Mesenchymal stem cell (in vitro differentiated cells and primary cell): ENCODE results near the gene DAB2.

Experiments used
- DNase-seq: peaks from one replicate; pipeline ENCODE4 v3.0.0-alpha.2; 2013
- H2AFZ ChIP-seq: one replicate; pipeline ENCODE4 v1.6.1; 2013; ENCODE audit warnings: low read depth, mild to moderate bottlenecking, control low read depth, inconsistent platforms, low read length, moderate library complexity
- H2AK5ac ChIP-seq: 2 replicates; pipeline ENCODE4 v1.6.1; 2013; ENCODE audit warnings: low read length, moderate library complexity, mild to moderate bottlenecking, inconsistent platforms; ENCODE audit not compliant: severe bottlenecking
- H2BK120ac ChIP-seq: one replicate; pipeline ENCODE4 v1.6.1; 2013; ENCODE audit warnings: low read depth, mild to moderate bottlenecking, inconsistent platforms, low read length, moderate library complexity
- H2BK12ac ChIP-seq, 2 experiments: one replicate each; pipeline ENCODE4 v1.6.1; 2013; ENCODE audit warnings: inconsistent platforms in 2 of 2, low read length in 2 of 2, mild to moderate bottlenecking in 2 of 2, moderate library complexity in 2 of 2, control low read depth in 1 of 2
- H2BK15ac ChIP-seq: one replicate; pipeline ENCODE4 v1.6.1; 2013; ENCODE audit warnings: mild to moderate bottlenecking, low read depth, inconsistent platforms; ENCODE audit not compliant: poor library complexity, severe bottlenecking
- H2BK5ac ChIP-seq: 2 replicates; pipeline ENCODE4 v1.6.1; 2013; ENCODE audit warnings: low read depth, mild to moderate bottlenecking, low read length, control low read depth, inconsistent platforms; ENCODE audit not compliant: poor library complexity, severe bottlenecking
- H3K14ac ChIP-seq, 2 experiments: one replicate each; pipeline ENCODE4 v1.6.1; 2013; ENCODE audit warnings: inconsistent platforms in 2 of 2, low read length in 2 of 2, control low read depth in 1 of 2, mild to moderate bottlenecking in 1 of 2, moderate library complexity in 1 of 2
- H3K18ac ChIP-seq, 2 experiments: one replicate each; pipeline ENCODE4 v1.6.1; 2013; ENCODE audit warnings: inconsistent platforms in 2 of 2, low read length in 2 of 2, control low read depth in 1 of 2, low read depth in 1 of 2, mild to moderate bottlenecking in 1 of 2
- H3K23ac ChIP-seq, 2 experiments: one replicate each; pipeline ENCODE4 v1.6.1; 2013; ENCODE audit warnings: inconsistent platforms in 2 of 2, low read length in 2 of 2, mild to moderate bottlenecking in 2 of 2, moderate library complexity in 2 of 2, control low read depth in 1 of 2
- H3K27ac ChIP-seq: 2 replicates; pipeline ENCODE4 v1.5.1; 2013; ENCODE audit warnings: mild to moderate bottlenecking, moderate library complexity, low read length, control low read depth, inconsistent platforms; ENCODE audit not compliant: poor library complexity, severe bottlenecking
- H3K27me3 ChIP-seq, 2 experiments: 2 replicates each; pipeline versions ENCODE4 v1.6.1 to v1.7.0; 2013; ENCODE audit warnings: low read length in 2 of 2, mild to moderate bottlenecking in 2 of 2, moderate library complexity in 2 of 2, control low read depth in 1 of 2, inconsistent platforms in 1 of 2; ENCODE audit not compliant: control insufficient read depth in 1 of 2, insufficient read depth in 1 of 2
- H3K36me3 ChIP-seq, 2 experiments: 2 replicates each; pipeline versions ENCODE4 v1.6.1 to v1.7.0; 2013; ENCODE audit warnings: low read length in 2 of 2, control low read depth in 1 of 2, inconsistent platforms in 1 of 2, low read depth in 1 of 2, mild to moderate bottlenecking in 1 of 2; ENCODE audit not compliant: insufficient read depth in 2 of 2, control insufficient read depth in 1 of 2
- H3K4ac ChIP-seq, 2 experiments: one replicate each; pipeline ENCODE4 v1.6.1; 2013; ENCODE audit warnings: inconsistent platforms in 2 of 2, low read length in 2 of 2, mild to moderate bottlenecking in 2 of 2, moderate library complexity in 2 of 2, control low read depth in 1 of 2, low read depth in 1 of 2
- H3K4me1 ChIP-seq: 2 replicates; pipeline ENCODE4 v1.6.1; 2013; ENCODE audit warnings: low read depth, low read length, control low read depth; ENCODE audit not compliant: control insufficient read depth, insufficient read depth
- H3K4me2 ChIP-seq: 2 replicates; pipeline ENCODE4 v1.6.1; 2013; ENCODE audit warnings: low read length, mild to moderate bottlenecking, inconsistent platforms; ENCODE audit not compliant: poor library complexity, severe bottlenecking
- H3K4me3 ChIP-seq, 2 experiments: 2 replicates each; pipeline versions ENCODE4 v1.5.1 to v1.7.0; 2013; ENCODE audit warnings: low read length in 2 of 2, mild to moderate bottlenecking in 2 of 2, control low read depth in 1 of 2, low read depth in 1 of 2; ENCODE audit not compliant: insufficient read depth in 1 of 2
- H3K79me1 ChIP-seq: replicated peaks from 2 replicates; pipeline ENCODE4 v1.6.1; 2013; ENCODE audit warnings: mild to moderate bottlenecking, control low read depth, low read length, inconsistent platforms; ENCODE audit not compliant: poor library complexity, severe bottlenecking
- H3K9ac ChIP-seq: 2 replicates; pipeline ENCODE4 v1.7.0; 2013; ENCODE audit warnings: mild to moderate bottlenecking, low read length, moderate library complexity
- H3K9me3 ChIP-seq: 2 replicates; pipeline ENCODE4 v1.7.0; 2013; ENCODE audit warnings: mild to moderate bottlenecking, low read length; ENCODE audit not compliant: control insufficient read depth
- H4K8ac ChIP-seq: one replicate; pipeline ENCODE4 v1.6.1; 2013; ENCODE audit warnings: inconsistent platforms, mild to moderate bottlenecking, low read length, moderate library complexity
- H4K91ac ChIP-seq: one replicate; pipeline ENCODE4 v1.6.1; 2013; ENCODE audit warnings: mild to moderate bottlenecking, low read length, inconsistent platforms
- WGBS: methylation state at CpG from one replicate; pipeline ENCODE4 v1.1.7; 2013; ENCODE audit warnings: mixed read lengths; 5-methylcytosine and 5-hydroxymethylcytosine counted together

The DAB2 gene

GRCh38 chr5:39465843-39466242, 41.1 kb upstream of the DAB2 start:
- no peak overlapping the region for H3K9ac ChIP-seq
- no peaks in the 10 kb centered on the region for H3K36me3 ChIP-seq
- no peak overlapping the region for H2BK15ac ChIP-seq
- H3K9me3 ChIP-seq = no peaks in the 10 kb centered on the region
- no peak overlapping the region for H3K4me3 ChIP-seq
- H3K27ac ChIP-seq = no peak overlapping the region
- no peak overlapping the region for H3K14ac ChIP-seq
- no peak for DNase-seq
- H4K91ac ChIP-seq = no peak overlapping the region
- 100% methylated on average over 2 of the region's 2 CpGs for WGBS
- no peak overlapping the region for H3K4me2 ChIP-seq
- no peak overlapping the region for H3K4ac ChIP-seq
- H3K23ac ChIP-seq = no peak overlapping the region
- H2AK5ac ChIP-seq = no peak overlapping the region
- no peak overlapping the region for H3K18ac ChIP-seq
- no peak overlapping the region for H2BK12ac ChIP-seq
- H2BK120ac ChIP-seq = no peak overlapping the region
- no peaks in the 10 kb centered on the region for H3K79me1 ChIP-seq
- no peak overlapping the region for H4K8ac ChIP-seq
- no peak overlapping the region for H2AFZ ChIP-seq
- H2BK5ac ChIP-seq = no peak overlapping the region
- no peaks in the 10 kb centered on the region for H3K4me1 ChIP-seq
- no peaks in the 10 kb centered on the region for H3K27me3 ChIP-seq

GRCh38 chr5:39465097-39465496, 40.3 kb upstream of the DAB2 start:
- Histone ChIP-seq H4K91ac (no peak overlapping the region), H2AK5ac (no peak overlapping the region), H2BK5ac (no peak overlapping the region), H3K18ac (no peak overlapping the region), H3K23ac (no peak overlapping the region), H3K9me3 (no peaks in the 10 kb centered on the region), H2BK120ac (no peak overlapping the region), H4K8ac (no peak overlapping the region), H3K4me2 (no peak overlapping the region), H3K4me3 (no peak overlapping the region), H3K79me1 (no peaks in the 10 kb centered on the region), H2BK12ac (no peak overlapping the region), H3K27me3 (no peaks in the 10 kb centered on the region), H2AFZ (no peak overlapping the region), H3K27ac (no peak overlapping the region), H3K14ac (no peak overlapping the region), H3K9ac (no peak overlapping the region), H3K4ac (no peak overlapping the region), H3K36me3 (no peaks in the 10 kb centered on the region), H3K4me1 (no peaks in the 10 kb centered on the region), H2BK15ac (no peak overlapping the region)
- no peak for DNase-seq
- 88% methylated on average over 2 of the region's 2 CpGs for WGBS

GRCh38 chr5:39464088-39464487, 39.3 kb upstream of the DAB2 start:
- H2AFZ ChIP-seq = no peak overlapping the region
- no peaks in the 10 kb centered on the region for H3K4me1 ChIP-seq
- no peaks in the 10 kb centered on the region for H3K79me1 ChIP-seq
- H3K18ac ChIP-seq = no peak overlapping the region
- H3K23ac ChIP-seq = no peak overlapping the region
- peak overlapping the region; percentile 3 for H3K9ac ChIP-seq
- DNase-seq = no peak
- H3K14ac ChIP-seq = no peak overlapping the region
- H2BK120ac ChIP-seq = no peak overlapping the region
- no peak overlapping the region for H2AK5ac ChIP-seq
- H2BK12ac ChIP-seq = no peak overlapping the region
- no peak overlapping the region for H3K27ac ChIP-seq
- no peak overlapping the region for H2BK5ac ChIP-seq
- H3K4me2 ChIP-seq = no peak overlapping the region
- H4K91ac ChIP-seq = no peak overlapping the region
- H2BK15ac ChIP-seq = no peak overlapping the region
- WGBS = 80% methylated on average over 5 of the region's 5 CpGs
- no peaks in the 10 kb centered on the region for H3K27me3 ChIP-seq
- no peaks in the 10 kb centered on the region for H3K36me3 ChIP-seq
- H3K4ac ChIP-seq = no peak overlapping the region
- no peak overlapping the region for H4K8ac ChIP-seq
- H3K9me3 ChIP-seq = no peaks in the 10 kb centered on the region
- no peak overlapping the region for H3K4me3 ChIP-seq

- H3K4ac ChIP-seq = no peak overlapping the region
- no peak overlapping the region for H2AFZ ChIP-seq
- H3K4me2 ChIP-seq = no peak overlapping the region
- no peak overlapping the region for H3K14ac ChIP-seq
- H3K27me3 ChIP-seq = no peaks in the 10 kb centered on the region
- H3K18ac ChIP-seq = no peak overlapping the region
- H2BK5ac ChIP-seq = no peak overlapping the region
- H2AK5ac ChIP-seq = no peak overlapping the region
- no peak overlapping the region for H2BK15ac ChIP-seq
- no peak overlapping the region for H3K4me3 ChIP-seq
- no peak overlapping the region for H3K9ac ChIP-seq
- WGBS = 83% methylated on average over 6 of the region's 6 CpGs
- H4K8ac ChIP-seq = no peak overlapping the region
- H3K79me1 ChIP-seq = no peaks in the 10 kb centered on the region
- no peak overlapping the region for H2BK12ac ChIP-seq
- H3K9me3 ChIP-seq = no peaks in the 10 kb centered on the region
- no peak overlapping the region for H4K91ac ChIP-seq
- no peak overlapping the region for H3K27ac ChIP-seq
- no peaks in the 10 kb centered on the region for H3K4me1 ChIP-seq
- no peak overlapping the region for H3K23ac ChIP-seq
- no peaks in the 10 kb centered on the region for H3K36me3 ChIP-seq
- no peak for DNase-seq
- H2BK120ac ChIP-seq = no peak overlapping the region
Measured at GRCh38 chr5:39462211-39462610, 37.4 kb upstream of the DAB2 start.
